ENCODE measurements around the gene IRF2.

The IRF2 gene

GRCh38 chr4:184466634-184467033 is 7.7 kb downstream of the IRF2 start:
- Histone ChIP-seq H3K27me3 (replicated peaks; ENCODE audit: control insufficient read depth, insufficient read depth, low read length) (no peaks in the 10 kb centered on the region), H3K4me3 (replicated peaks; ENCODE audit: low read depth, low read length) (no peak overlapping the region), H3K36me3 (ENCODE audit: control insufficient read depth, insufficient read depth, low read length) (no peaks in the 10 kb centered on the region; the same call in 1 of the 2 replicates)
- DNase-seq (ENCODE audit: extremely low read depth, insufficient read length) = no peak
- TF ChIP-seq CTCF (IDR thresholded peaks at IDR 0.05; ENCODE audit: insufficient read depth, low read length, poor library complexity, severe bottlenecking) = no peak

- no peak overlapping the region for H3K4me3 ChIP-seq (replicated peaks; ENCODE audit: low read depth, low read length)
- DNase-seq (ENCODE audit: extremely low read depth, insufficient read length) = no peak
- no peaks in the 10 kb centered on the region for H3K27me3 ChIP-seq (replicated peaks; ENCODE audit: control insufficient read depth, insufficient read depth, low read length)
- no peaks in the 10 kb centered on the region; the same call in 1 of the 2 replicates for H3K36me3 ChIP-seq (ENCODE audit: control insufficient read depth, insufficient read depth, low read length)
- no peak for TF ChIP-seq CTCF (IDR thresholded peaks at IDR 0.05; ENCODE audit: insufficient read depth, low read length, poor library complexity, severe bottlenecking)
Observed at GRCh38 chr4:184464759-184465454, 9.4 kb downstream of the IRF2 start.

- H3K27me3 ChIP-seq (replicated peaks; ENCODE audit: control insufficient read depth, insufficient read depth, low read length) = no peaks in the 10 kb centered on the region
- H3K4me3 ChIP-seq (replicated peaks; ENCODE audit: low read depth, low read length) = no peak overlapping the region
- no peak for DNase-seq (ENCODE audit: extremely low read depth, insufficient read length)
- no peaks in the 10 kb centered on the region; the same call in 1 of the 2 replicates for H3K36me3 ChIP-seq (ENCODE audit: control insufficient read depth, insufficient read depth, low read length)
- TF ChIP-seq CTCF (IDR thresholded peaks at IDR 0.05; ENCODE audit: insufficient read depth, low read length, poor library complexity, severe bottlenecking) = no peak
Observed at GRCh38 chr4:184463856-184464255, 10.5 kb downstream of the IRF2 start.

- H3K36me3 ChIP-seq (ENCODE audit: control insufficient read depth, insufficient read depth, low read length) = no peaks in the 10 kb centered on the region; the same call in 1 of the 2 replicates
- no peak for DNase-seq (ENCODE audit: extremely low read depth, insufficient read length)
Observed at GRCh38 chr4:184463158-184463557, 11.2 kb downstream of the IRF2 start.

GRCh38 chr4:184462724-184463123 is 11.6 kb downstream of the IRF2 start:
- Histone ChIP-seq H3K36me3 (ENCODE audit: control insufficient read depth, insufficient read depth, low read length) (no peaks in the 10 kb centered on the region; the same call in 1 of the 2 replicates), H3K27me3 (replicated peaks; ENCODE audit: control insufficient read depth, insufficient read depth, low read length) (no peaks in the 10 kb centered on the region), H3K4me3 (replicated peaks; ENCODE audit: low read depth, low read length) (no peak overlapping the region)
- no peak for TF ChIP-seq CTCF (IDR thresholded peaks at IDR 0.05; ENCODE audit: insufficient read depth, low read length, poor library complexity, severe bottlenecking)
- no peak for DNase-seq (ENCODE audit: extremely low read depth, insufficient read length)

More at GRCh38 chr4:184463158-184463557, 11.2 kb downstream of the IRF2 start:
- Histone ChIP-seq H3K4me3 (replicated peaks; ENCODE audit: low read depth, low read length) (no peak overlapping the region), H3K27me3 (replicated peaks; ENCODE audit: control insufficient read depth, insufficient read depth, low read length) (no peaks in the 10 kb centered on the region)
- TF ChIP-seq CTCF (IDR thresholded peaks at IDR 0.05; ENCODE audit: insufficient read depth, low read length, poor library complexity, severe bottlenecking) = no peak

Data from GM06990 (cell line).